ENCODE data around the gene FECH. TPM values are rescaled to one million over a fixed set of nuclear protein-coding genes. Genes with fewer than 3 reads are reported as not detected.

Gene FECH
- total RNA-seq, 1 experiment from 2014 or later = 24.1 TPM

- Mint-ChIP-seq H3K36me3 (ENCODE audit: insufficient read depth in 1 of 3, low read depth in 3 of 3) (no peaks in the 10 kb centered on the region), H3K27me3 (ENCODE audit: low read depth) (peaks cover 5% of the 10 kb centered on the region; the same call in 1 of the 2 replicates), H3K27ac (no peak overlapping the region), H3K9me3 (no peaks in the 10 kb centered on the region; a peak in 2 of 5 replicates), H3K4me1 (no peaks in the 10 kb centered on the region), H3K4me3 (no peak overlapping the region)
- H2BK15ac ChIP-seq (ENCODE audit: low read depth, low read length) = no peak overlapping the region
- H2AK5ac ChIP-seq (ENCODE audit: insufficient read length, low read length) = no peak overlapping the region
- DNase-seq = no peak
- no peak overlapping the region for H2BK5ac ChIP-seq (ENCODE audit: insufficient read length, low read length)
- no peak overlapping the region for H3T11ph ChIP-seq (ENCODE audit: low read length)
- TF ChIP-seq, protein P1, sequence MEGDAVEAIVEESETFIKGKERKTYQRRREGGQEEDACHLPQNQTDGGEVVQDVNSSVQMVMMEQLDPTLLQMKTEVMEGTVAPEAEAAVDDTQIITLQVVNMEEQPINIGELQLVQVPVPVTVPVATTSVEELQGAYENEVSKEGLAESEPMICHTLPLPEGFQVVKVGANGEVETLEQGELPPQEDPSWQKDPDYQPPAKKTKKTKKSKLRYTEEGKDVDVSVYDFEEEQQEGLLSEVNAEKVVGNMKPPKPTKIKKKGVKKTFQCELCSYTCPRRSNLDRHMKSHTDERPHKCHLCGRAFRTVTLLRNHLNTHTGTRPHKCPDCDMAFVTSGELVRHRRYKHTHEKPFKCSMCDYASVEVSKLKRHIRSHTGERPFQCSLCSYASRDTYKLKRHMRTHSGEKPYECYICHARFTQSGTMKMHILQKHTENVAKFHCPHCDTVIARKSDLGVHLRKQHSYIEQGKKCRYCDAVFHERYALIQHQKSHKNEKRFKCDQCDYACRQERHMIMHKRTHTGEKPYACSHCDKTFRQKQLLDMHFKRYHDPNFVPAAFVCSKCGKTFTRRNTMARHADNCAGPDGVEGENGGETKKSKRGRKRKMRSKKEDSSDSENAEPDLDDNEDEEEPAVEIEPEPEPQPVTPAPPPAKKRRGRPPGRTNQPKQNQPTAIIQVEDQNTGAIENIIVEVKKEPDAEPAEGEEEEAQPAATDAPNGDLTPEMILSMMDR (conservative IDR thresholded peaks at IDR 0.05) = no peak
- no peaks in the 10 kb centered on the region for H3K79me1 ChIP-seq (ENCODE audit: insufficient read depth, low read depth, low read length, poor library complexity, severe bottlenecking)
- H3K56ac ChIP-seq (ENCODE audit: insufficient read length, low read depth, low read length) = no peak overlapping the region
- H3K79me2 ChIP-seq (ENCODE audit: insufficient read depth, low read length) = no peaks in the 10 kb centered on the region
- H2BK20ac ChIP-seq (ENCODE audit: low read depth, low read length, poor library complexity, severe bottlenecking) = no peak overlapping the region
- H3K27me3 ChIP-seq (ENCODE audit: insufficient read depth, low read length) = no peaks in the 10 kb centered on the region
- no peaks in the 10 kb centered on the region for H3K9me3 ChIP-seq (ENCODE audit: control insufficient read depth, low read depth, low read length)
- no peak overlapping the region for H3K27ac ChIP-seq (ENCODE audit: insufficient read length, low read depth, low read length)
- H3K23me2 ChIP-seq (ENCODE audit: insufficient read length, low read depth, low read length, poor library complexity, severe bottlenecking) = no peaks in the 10 kb centered on the region
- no peak overlapping the region for H3K4me2 ChIP-seq (ENCODE audit: insufficient read depth, insufficient read length, low read length)
- no peak overlapping the region for H3K9ac ChIP-seq (ENCODE audit: extremely low read depth, insufficient read length, low read length)
- H3K14ac ChIP-seq (ENCODE audit: insufficient read depth, low read length) = no peak overlapping the region
- no peaks in the 10 kb centered on the region for H3K4me1 ChIP-seq (ENCODE audit: insufficient read depth, low read length)
- H4K5ac ChIP-seq (ENCODE audit: insufficient read length, low read depth, low read length) = no peak overlapping the region
- no peak overlapping the region for H2AFZ ChIP-seq (ENCODE audit: low read length)
- no peak overlapping the region for H3K23ac ChIP-seq (ENCODE audit: insufficient read length, low read depth, low read length)
- H4K20me1 ChIP-seq (ENCODE audit: control insufficient read depth, insufficient read depth, insufficient read length) = no peaks in the 10 kb centered on the region
- no peak overlapping the region for H4K91ac ChIP-seq (ENCODE audit: insufficient read length, low read depth, low read length)
- H3K18ac ChIP-seq (ENCODE audit: insufficient read length, low read depth, low read length) = no peak overlapping the region
- no peak overlapping the region for H2BK120ac ChIP-seq (ENCODE audit: low read depth, low read length, poor library complexity, severe bottlenecking)
- H4K8ac ChIP-seq (replicated peaks; ENCODE audit: insufficient read length, low read depth, low read length) = no peak overlapping the region
- no peak overlapping the region for H3K4ac ChIP-seq (ENCODE audit: low read depth, low read length)
- WGBS (ENCODE audit: extremely low coverage, insufficient read length, low lambda C conversion rate) = no CpG with 5 or more reads among the region's 5 CpGs
- H2BK12ac ChIP-seq (ENCODE audit: insufficient read length, low read depth, low read length) = no peak overlapping the region
Measured at GRCh38 chr18:57498682-57499256, 87.7 kb downstream of the FECH start.

Other genes with a start within 250 kb of the FECH start
- gene ST8SIA3, start 234.1 kb downstream of the FECH start, total RNA-seq (2021) = 1.9 and 2.3 TPM in 2 replicates
- 0.48 and 0.72 TPM in 2 replicates for gene ONECUT2, start 151.3 kb downstream of the FECH start, total RNA-seq (2021)
- 143 and 148 TPM in 2 replicates for gene NARS1, start 35.1 kb upstream of the FECH start, total RNA-seq (2021)
- 0.53 and 1.1 TPM in 2 replicates for gene ATP8B1, start 216.6 kb upstream of the FECH start, total RNA-seq (2021)

Measured in H9 (cell line).